ENCODE results near the gene MARF1.

MARF1 gene

GRCh38 chr16:15644267-15644961 is 1.5 kb upstream of the MARF1 start:
- DNase-seq, result no peak
- Histone ChIP-seq H3K79me2 (ENCODE audit: insufficient read depth, low read length) (peaks cover 38% of the 10 kb centered on the region), H3K27ac (ENCODE audit: low read length) (peak overlapping the region; percentile 99), H3K9me3 (ENCODE audit: insufficient read depth, low read length, severe bottlenecking) (no peaks in the 10 kb centered on the region), H3K4me3 (ENCODE audit: low read depth in 1 of 2, low read length in 2 of 2) (peak overlapping the region in 1 of 2 experiments; percentile 81; a peak in 1 of 4 replicates), H3K4me1 (ENCODE audit: insufficient read depth, low read length) (peaks cover 35% of the 10 kb centered on the region), H2AFZ (ENCODE audit: low read depth, low read length) (peak overlapping the region; percentile 97; the same call in 1 of the 2 replicates), H3K9ac (ENCODE audit: low read depth, low read length) (peak overlapping the region; percentile 90), H3K27me3 (ENCODE audit: insufficient read depth, low read length, poor library complexity) (no peaks in the 10 kb centered on the region), H3K4me2 (ENCODE audit: insufficient read depth, low read length) (peak overlapping the region; percentile 80), H4K20me1 (ENCODE audit: insufficient read depth, low read length) (peaks cover 11% of the 10 kb centered on the region), H3K36me3 (ENCODE audit: insufficient read depth, low read length) (no peaks in the 10 kb centered on the region)
- TF ChIP-seq EZH2 (IDR thresholded peaks at IDR 0.05; ENCODE audit: borderline replicate concordance, low read depth, low read length, severe bottlenecking) (no peak), CTCF (IDR thresholded peaks at IDR 0.05; ENCODE audit: borderline replicate concordance, extremely low read depth, low read length, poor library complexity, severe bottlenecking) (no peak)
- ATAC-seq (ENCODE audit: insufficient read depth, low read depth), result no peak

- H3K4me1 ChIP-seq (ENCODE audit: insufficient read depth, low read length), result peaks cover 31% of the 10 kb centered on the region
- peak overlapping the region; percentile 97 for H2AFZ ChIP-seq (ENCODE audit: low read depth, low read length)
- H3K9ac ChIP-seq (ENCODE audit: low read depth, low read length), result peak overlapping the region; percentile 90
- peaks cover 42% of the 10 kb centered on the region for H3K79me2 ChIP-seq (ENCODE audit: insufficient read depth, low read length)
- DNase-seq, result no peak
- H3K27ac ChIP-seq (ENCODE audit: low read length), result peak overlapping the region; percentile 99
- ATAC-seq (ENCODE audit: insufficient read depth, low read depth), result no peak
- no peaks in the 10 kb centered on the region for H3K9me3 ChIP-seq (ENCODE audit: insufficient read depth, low read length, severe bottlenecking)
- H3K4me2 ChIP-seq (ENCODE audit: insufficient read depth, low read length), result peak overlapping the region; percentile 80
- H4K20me1 ChIP-seq (ENCODE audit: insufficient read depth, low read length), result peaks cover 11% of the 10 kb centered on the region
- peak overlapping the region; percentile 79 to 81; a peak in 3 of 4 replicates for H3K4me3 ChIP-seq (ENCODE audit: low read depth in 1 of 2, low read length in 2 of 2)
- no peaks in the 10 kb centered on the region for H3K27me3 ChIP-seq (ENCODE audit: insufficient read depth, low read length, poor library complexity)
- peaks cover 4% of the 10 kb centered on the region for H3K36me3 ChIP-seq (ENCODE audit: insufficient read depth, low read length)
- TF ChIP-seq EZH2 (IDR thresholded peaks at IDR 0.05; ENCODE audit: borderline replicate concordance, low read depth, low read length, severe bottlenecking) (no peak), CTCF (IDR thresholded peaks at IDR 0.05; ENCODE audit: borderline replicate concordance, extremely low read depth, low read length, poor library complexity, severe bottlenecking) (no peak)
Measured at GRCh38 chr16:15643946-15644250, 944 bp upstream of the MARF1 start.

DNA sequence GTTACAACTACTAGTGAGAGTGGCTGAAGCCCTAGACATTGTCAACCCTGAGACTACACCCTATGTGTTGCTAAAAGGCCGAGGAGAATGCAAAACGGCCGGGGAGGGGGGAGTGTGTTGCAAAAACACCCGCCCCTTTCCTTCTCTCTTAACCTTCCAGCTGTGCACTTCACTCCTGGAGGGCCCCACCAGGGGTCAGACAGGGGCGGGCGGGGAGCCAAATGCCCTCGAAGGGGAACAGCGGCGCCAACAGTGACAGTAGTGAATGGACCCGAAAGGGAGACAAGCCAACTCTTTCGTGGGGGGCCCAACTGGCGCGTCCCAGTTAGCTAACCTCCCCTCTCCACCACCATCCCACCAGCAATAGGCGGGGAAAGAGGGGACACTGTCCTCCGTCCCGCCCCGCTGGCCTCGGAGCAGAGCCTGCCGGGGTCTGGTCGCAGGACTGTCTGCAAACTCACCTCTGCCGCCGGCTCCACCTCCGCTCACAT is 352 bp downstream of the MARF1 start:
- H3K27ac ChIP-seq (ENCODE audit: low read length), result peak overlapping the region; percentile 86

More for the DNA sequence above, 352 bp downstream of the MARF1 start:
- Histone ChIP-seq H3K79me2 (ENCODE audit: insufficient read depth, low read length) (peaks cover 51% of the 10 kb centered on the region), H3K4me3 (ENCODE audit: low read depth in 1 of 2, low read length in 2 of 2) (peak overlapping the region; percentile 79 to 97), H3K4me2 (ENCODE audit: insufficient read depth, low read length) (peak overlapping the region; percentile 96), H3K4me1 (ENCODE audit: insufficient read depth, low read length) (peaks cover 31% of the 10 kb centered on the region), H3K36me3 (ENCODE audit: insufficient read depth, low read length) (peaks cover 17% of the 10 kb centered on the region), H3K9me3 (ENCODE audit: insufficient read depth, low read length, severe bottlenecking) (no peaks in the 10 kb centered on the region), H3K27me3 (ENCODE audit: insufficient read depth, low read length, poor library complexity) (no peaks in the 10 kb centered on the region), H3K9ac (ENCODE audit: low read depth, low read length) (peak overlapping the region; percentile 90), H2AFZ (ENCODE audit: low read depth, low read length) (peak overlapping the region; percentile 97), H4K20me1 (ENCODE audit: insufficient read depth, low read length) (peaks cover 11% of the 10 kb centered on the region)
- DNase-seq, result peak; percentile 67
- no peak for TF ChIP-seq EZH2 (IDR thresholded peaks at IDR 0.05; ENCODE audit: borderline replicate concordance, low read depth, low read length, severe bottlenecking)
- peak; percentile 54 for TF ChIP-seq CTCF (IDR thresholded peaks at IDR 0.05; ENCODE audit: borderline replicate concordance, extremely low read depth, low read length, poor library complexity, severe bottlenecking)
- peak; percentile 69 for ATAC-seq (ENCODE audit: insufficient read depth, low read depth)
